ENCODE measurements around the gene TMPRSS9.
A peak's percentile ranks its signal among the peaks of the same experiment; 100 is the strongest.

TMPRSS9 gene

GRCh38 chr19:2421581-2422306 is 61.7 kb downstream of the TMPRSS9 start:
- no peak for DNase-seq (ENCODE audit: low spot score)

DNA sequence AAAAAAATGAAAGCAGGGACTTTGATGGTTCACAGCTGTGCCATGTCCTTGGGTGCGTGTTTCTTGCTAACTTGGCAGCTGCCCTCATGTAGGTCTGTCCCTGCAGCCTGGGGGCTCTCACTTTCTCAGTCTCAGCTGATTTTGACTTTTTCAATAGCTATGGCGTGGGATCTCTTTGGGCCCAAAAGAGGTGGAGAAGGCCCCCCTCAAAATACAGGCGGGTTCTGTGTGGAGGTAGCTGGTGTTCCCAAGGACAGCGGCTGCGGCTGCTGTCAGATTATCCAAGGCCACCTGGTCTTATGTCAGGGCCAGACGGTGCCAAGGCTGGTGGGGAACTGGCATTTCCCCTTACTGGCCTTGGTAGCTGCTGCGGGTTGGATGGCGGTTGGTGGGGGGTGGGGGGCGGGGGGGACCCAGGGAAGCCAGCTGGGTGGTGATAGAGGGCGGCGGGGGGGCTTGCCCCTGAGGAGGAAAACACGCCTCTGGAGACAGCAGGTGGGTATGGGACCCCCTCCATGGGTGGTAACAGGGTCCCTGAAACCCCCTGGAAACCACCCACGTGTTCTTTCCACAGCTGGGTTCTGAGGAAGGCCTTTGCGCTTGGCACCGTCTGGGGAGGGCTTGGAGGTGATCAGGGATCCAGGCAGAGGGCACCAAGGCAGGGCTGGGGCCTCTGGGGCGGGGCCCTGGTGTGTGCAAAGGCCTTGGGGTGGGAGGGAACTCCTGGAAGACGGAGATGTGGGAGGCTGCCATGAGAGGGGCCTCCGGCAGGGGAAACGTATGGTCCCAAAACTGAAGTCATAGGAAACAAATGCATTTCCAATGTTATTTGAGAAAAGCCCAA is 63.2 kb downstream of the TMPRSS9 start:
- no peak for DNase-seq (ENCODE audit: low spot score)

DNA sequence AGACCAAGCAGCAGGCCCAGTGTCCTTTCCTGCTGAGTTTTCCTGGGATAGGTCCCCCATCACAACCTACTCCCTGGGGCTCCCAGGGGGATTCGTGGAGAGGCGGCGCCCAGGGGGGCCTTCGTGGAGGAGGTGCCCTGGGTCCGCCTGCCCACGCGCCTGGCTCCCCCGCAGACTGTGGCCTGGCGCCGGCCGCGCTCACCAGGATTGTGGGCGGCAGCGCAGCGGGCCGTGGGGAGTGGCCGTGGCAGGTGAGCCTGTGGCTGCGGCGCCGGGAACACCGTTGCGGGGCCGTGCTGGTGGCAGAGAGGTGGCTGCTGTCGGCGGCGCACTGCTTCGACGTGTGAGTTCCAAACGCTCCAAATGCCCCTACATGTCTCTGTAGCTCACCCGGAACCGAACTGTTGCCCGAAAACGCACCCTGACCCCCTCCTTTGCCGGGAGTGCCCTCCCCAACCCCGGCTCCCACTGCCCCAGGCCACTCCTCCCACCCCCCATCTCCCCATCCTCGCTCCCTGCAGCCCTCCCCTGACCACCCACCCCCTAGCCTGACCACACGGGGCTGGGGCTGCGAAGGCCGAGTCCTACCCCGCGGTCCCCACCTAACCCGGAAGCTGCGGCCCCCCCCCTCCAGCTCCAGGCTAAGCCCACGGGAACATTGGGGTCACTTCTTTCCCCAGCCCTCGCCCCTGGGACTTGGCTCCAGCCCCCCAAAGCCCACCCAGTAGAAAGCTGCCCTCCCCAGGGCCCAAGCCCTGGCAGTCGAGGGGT is 64.0 kb downstream of the TMPRSS9 start:
- DNase-seq (ENCODE audit: low spot score), result no peak

DNA sequence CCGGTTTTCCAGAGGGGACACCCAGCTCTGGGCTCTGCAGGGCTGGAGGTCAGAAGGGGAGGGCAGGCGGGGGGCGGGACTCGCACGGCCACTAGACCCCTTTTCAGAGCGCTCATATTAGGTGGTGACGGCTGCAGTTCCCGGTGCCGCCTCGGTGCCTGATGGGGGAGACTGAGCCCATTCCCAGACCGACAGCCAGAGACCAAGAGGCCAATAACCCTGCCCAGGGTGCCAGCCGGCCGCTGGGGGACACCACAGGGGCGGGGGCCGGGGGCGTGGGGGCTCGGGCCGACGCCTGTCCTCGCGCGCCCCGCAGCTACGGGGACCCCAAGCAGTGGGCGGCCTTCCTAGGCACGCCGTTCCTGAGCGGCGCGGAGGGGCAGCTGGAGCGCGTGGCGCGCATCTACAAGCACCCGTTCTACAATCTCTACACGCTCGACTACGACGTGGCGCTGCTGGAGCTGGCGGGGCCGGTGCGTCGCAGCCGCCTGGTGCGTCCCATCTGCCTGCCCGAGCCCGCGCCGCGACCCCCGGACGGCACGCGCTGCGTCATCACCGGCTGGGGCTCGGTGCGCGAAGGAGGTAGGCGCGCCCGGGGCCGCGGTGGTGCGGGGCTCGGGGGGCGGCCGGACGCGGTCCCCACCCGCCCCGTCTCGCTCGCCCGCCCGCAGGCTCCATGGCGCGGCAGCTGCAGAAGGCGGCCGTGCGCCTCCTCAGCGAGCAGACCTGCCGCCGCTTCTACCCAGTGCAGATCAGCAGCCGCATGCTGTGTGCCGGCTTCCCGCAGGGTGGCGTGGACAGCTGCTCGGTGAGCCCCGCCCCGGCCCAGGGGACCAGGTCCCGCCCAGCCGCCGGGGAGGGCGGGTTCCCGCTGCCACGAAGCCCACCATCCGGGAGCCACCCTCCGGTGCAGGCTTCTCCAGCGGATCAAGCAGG is 64.9 kb downstream of the TMPRSS9 start:
- DNase-seq (ENCODE audit: low spot score), result no peak

GRCh38 chr19:2425622-2426581 is 65.8 kb downstream of the TMPRSS9 start:
- DNase-seq (ENCODE audit: low spot score), result no peak

GRCh38 chr19:2426611-2427428 is 66.8 kb downstream of the TMPRSS9 start:
- peak; percentile 29 for DNase-seq (ENCODE audit: low spot score)

GRCh38 chr19:2427429-2428320 is 67.6 kb downstream of the TMPRSS9 start, which contains the start of gene TIMM13:
Gene TIMM13, minus strand, starts transcription at chr19:2427586. Its CDS starts 53 bp downstream, at chr19:2427533.
- peak; percentile 95 for DNase-seq (ENCODE audit: low spot score)

DNA sequence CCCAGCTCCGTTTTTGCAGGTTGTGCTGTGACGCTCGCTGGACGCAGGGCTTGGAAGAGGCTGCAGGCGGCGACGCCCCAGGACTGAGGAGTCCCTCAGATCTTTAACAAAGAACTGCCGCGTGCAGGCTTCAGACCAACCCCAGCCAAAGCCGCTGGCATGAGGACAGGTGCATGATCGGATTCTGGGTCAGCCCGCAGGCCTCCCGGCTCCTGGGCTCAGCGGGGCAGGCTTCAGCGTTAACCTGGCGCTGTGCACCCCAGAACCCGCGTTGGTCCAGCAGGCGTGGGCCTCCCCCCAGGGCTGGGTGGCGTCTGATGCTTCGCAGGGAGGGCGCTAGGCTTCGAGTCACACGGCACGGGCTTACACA is 68.2 kb downstream of the TMPRSS9 start:
- no peak for DNase-seq (ENCODE audit: low spot score)

- DNase-seq (ENCODE audit: low spot score), result no peak
Observed at GRCh38 chr19:2428756-2429711, 69.0 kb downstream of the TMPRSS9 start.

GRCh38 chr19:2429917-2430535 is 70.0 kb downstream of the TMPRSS9 start:
- no peak for DNase-seq (ENCODE audit: low spot score)

DNA sequence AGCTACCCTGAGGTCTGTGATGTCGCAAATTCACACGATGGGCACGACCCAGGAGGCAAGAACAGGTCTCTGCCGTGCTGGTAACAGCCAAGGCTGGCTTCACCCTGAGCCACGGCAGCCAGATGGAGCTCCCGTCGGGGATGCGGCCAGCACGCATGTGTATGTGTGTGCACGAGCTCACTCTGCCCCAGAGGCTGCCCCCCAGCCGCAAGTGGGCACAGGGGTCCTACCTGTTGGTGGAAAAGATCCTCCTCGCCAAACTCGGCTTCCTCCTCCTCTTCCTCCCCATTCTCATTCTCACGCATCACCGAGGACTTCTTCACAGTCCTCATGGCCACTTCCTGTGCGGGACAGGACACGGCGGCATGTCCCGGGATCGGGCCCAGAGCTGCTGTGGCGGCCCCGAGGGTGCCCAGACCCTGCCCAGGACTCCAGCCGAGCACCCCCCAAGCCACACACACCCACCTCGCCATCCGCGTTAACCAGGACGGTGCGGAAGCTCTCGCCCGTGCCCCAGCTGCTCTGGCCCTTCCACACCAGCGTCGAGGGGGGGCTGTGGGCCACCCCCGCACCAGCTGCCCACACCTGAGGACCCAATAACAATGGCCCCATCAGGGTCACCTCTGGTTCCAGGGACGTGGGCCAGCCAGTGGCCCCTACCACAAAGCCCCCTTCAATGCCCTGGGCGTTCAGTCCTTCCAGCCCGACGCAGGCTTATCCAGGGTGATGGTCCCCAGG is 71.4 kb downstream of the TMPRSS9 start:
- no peak for DNase-seq (ENCODE audit: low spot score)

DNA sequence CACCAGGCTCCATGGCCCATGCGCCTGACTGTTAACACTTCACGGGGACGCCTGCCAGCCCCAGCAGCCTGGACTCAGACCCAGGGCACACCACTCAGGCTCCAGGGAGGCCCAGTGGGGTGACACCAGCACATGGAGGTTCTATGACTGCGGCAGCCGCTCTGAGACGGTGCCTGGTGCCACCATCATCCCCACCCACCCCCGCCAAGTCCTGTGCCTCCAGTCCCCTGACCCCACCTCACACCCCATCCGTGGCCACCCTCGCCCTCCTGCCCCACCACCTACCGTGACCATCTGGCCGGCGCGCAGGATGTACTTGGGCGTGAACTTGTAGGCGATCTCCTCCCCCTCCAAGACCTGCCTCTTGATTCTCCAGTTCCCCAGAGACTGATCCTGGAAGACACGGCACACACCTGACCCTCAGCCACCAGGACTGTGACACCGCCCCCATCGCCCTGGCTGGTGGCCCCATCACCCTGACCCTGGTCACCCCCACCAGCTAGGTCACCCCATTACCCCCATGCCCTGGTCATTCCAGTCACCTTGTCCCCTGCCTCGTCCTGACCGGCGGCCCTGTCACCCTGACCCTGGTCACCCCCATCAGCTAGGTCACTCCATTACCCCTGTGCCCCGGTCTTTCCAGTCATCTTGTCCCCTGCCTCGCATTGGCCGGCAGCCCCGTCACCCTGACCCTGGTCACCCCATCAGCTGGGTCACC is 72.2 kb downstream of the TMPRSS9 start:
- DNase-seq (ENCODE audit: low spot score), result no peak

- no peak for DNase-seq (ENCODE audit: low spot score)
Observed at GRCh38 chr19:2433854-2434253, 73.8 kb downstream of the TMPRSS9 start.

- DNase-seq (ENCODE audit: low spot score), result no peak
Observed at GRCh38 chr19:2434267-2434666, 74.2 kb downstream of the TMPRSS9 start.

DNA sequence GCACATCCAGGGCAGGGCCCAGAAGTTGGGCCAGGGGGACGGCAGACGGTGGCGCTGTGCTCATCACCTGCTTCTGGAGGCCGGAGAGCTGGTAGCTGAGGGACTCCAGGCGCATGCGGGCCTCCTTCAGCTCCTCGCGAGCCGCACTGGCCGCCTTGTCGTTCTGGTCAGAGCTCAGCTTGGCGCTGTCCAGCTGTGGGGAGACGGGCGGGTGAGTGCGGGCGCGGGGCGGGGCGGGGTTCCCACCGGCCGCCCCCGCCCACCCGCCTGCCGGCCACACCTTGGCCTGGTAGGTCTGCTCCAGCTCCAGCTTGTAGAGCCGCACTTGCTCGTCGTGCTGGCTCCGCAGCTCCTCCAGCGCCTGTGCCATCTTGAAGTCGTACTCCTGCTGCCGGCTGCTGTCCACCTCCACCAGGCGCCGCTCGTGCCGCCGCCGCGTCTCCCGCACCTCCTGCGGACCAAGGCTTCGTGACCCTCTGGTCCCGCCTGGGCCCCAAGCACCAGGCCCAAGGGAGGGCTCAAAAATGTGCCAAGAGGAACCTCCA is 74.7 kb downstream of the TMPRSS9 start:
- no peak for DNase-seq (ENCODE audit: low spot score)

All from CD4-positive, alpha-beta T cell treated with Interleukin-15 for 4 hours (primary cell).